HG02870 (cell line): ENCODE data around the gene PUM2.

ENCODE experiments used
- ATAC-seq: cut with Tn5 transposase; IDR thresholded peaks from one replicate; pipeline ENCODE4 v1.9.1; 2021; ENCODE audit warnings: mild to moderate bottlenecking, moderate library complexity; ENCODE audit not compliant: unreplicated experiment

PUM2 gene

GRCh38 chr2:20220806-20221554 lies 129.7 kb downstream of the PUM2 start:
- no peak for ATAC-seq

GRCh38 chr2:20219763-20220380 lies 130.8 kb downstream of the PUM2 start:
- ATAC-seq, result no peak

- ATAC-seq, result no peak
Observed at GRCh38 chr2:20218331-20219320, 132.0 kb downstream of the PUM2 start.

- ATAC-seq, result no peak
Observed at GRCh38 chr2:20217041-20217970, 133.3 kb downstream of the PUM2 start.

- ATAC-seq, result no peak
Observed at GRCh38 chr2:20216130-20217025, 134.3 kb downstream of the PUM2 start.

GRCh38 chr2:20215183-20216040 lies 135.2 kb downstream of the PUM2 start:
- no peak for ATAC-seq

DNA sequence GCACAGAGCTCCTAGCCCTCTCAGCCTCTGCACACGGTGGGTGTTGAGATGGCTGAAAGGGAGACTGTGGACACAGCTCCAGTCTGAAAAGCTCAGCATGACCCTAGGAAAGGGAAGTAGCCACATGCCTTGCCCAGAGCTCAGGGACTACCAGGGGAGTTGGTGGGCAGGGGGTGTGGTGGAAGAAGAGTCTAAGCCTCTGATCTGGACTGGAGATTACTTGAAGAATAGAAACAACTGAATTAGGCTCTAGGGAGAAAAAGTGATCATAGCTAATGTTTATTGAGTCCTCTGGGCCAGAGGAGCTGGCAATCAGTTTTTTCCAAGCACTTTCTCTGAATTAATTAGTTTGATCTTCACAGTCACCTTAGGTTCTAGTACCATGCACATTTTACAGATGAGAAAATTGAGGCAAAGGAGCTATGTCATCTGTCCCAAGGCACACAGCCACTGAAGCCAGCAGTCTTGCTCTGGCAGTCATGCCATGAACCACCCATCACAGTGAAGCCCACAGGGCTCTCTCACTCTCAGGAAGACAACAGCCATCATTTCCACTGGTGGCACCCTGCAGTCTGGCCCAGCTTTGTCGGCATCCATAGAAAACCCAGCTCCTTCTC lies 136.0 kb downstream of the PUM2 start:
- peak; percentile 1 for ATAC-seq

DNA sequence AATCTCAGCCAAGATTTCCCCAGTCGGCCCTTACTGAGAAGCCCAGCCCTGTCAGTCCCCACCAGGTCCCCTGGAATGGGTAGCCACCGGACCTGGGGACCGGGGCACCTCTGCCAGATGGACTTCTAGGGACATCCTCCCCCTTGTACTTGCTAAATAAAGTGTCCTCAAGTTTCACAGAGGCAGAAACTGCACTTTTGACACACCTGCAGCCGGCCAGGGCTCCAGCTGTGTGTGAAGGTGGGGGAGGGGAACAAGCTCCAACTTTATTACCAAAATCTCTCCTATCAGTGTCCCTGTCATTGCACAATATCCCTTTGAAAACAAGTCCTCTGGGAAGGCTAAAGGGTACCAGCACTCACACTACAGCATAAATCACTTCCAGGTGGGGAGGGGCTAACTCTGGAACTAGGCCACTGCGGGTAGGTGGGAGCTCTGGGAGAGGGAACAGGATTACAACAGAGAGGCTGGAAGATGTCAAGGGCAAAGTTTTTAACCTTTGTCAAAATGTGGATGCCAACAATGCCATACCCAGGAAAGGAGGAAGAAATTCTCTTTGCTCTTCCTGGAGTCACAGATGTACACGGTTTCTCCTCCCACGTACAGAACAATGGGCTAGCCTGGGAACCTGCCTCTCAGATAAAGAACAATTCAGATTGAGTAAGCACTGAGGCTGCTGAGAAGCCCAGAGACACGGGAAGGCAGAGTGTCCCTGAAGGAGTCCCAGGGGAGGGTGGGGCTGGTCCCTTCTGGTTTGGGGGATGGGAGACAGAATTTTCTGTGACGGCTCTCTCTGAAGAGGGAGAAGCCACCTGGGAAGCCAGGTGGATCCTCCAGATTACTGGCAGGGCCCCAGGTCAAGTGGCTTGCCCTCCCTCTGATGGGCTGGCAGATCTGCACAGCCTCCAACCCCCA lies 136.7 kb downstream of the PUM2 start:
- ATAC-seq, result peak; percentile 31

- ATAC-seq, result no peak
Observed at GRCh38 chr2:20212871-20213503, 137.7 kb downstream of the PUM2 start.

DNA sequence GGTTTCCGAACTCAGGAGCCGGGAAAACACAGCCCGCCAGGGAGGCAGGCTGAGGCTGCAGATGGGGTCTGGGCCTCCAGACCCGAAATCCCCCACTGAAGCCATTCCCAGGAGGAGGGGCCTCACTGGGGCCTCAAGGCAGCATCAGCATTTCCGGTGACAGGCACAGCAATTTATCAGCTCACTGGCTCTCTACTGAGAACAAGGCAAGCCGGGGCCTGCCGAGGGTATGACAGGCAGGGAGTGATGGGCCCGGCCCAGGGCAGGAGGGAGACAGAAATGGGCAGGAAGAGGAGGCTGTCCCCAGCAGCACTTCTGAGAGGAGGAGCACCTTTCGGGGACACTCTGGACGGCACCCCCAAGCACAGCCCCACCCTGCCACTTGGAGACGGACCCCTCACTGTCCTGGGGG lies 138.2 kb downstream of the PUM2 start:
- ATAC-seq, result peak; percentile 63

DNA sequence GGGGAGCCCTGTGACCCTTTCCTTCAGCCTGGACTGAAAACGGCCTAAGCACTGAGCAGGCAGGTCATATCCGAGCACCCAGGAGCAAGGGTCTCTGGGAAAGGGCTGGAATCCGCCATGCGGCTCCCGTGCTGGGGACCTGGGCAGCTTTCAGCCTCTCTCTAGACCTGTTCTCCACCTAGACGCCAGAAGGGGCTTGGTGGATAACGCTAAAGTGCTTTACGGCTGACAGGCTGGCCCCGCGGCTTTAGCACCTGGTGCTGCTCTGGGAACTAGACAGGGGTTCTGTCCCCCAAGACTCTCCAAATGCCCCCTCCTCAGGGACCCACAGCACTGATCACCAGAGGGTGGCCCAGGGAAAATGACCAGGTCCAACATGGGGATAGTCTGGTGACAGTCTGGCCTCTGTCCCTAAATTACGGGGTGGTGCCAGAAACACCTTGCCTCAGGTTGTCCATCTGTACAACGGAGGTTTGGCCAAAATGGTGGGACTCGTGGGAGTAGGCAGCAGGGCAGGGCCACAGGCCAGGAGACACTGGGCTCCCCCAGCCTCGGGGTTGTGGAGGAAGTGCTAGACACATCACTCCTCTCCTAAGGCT lies 138.7 kb downstream of the PUM2 start:
- ATAC-seq, result peak; percentile 5

- ATAC-seq, result no peak
Observed at GRCh38 chr2:20211420-20211819, 139.2 kb downstream of the PUM2 start.

GRCh38 chr2:20210462-20210861 lies 140.2 kb downstream of the PUM2 start:
- no peak for ATAC-seq

GRCh38 chr2:20209373-20210109 lies 141.1 kb downstream of the PUM2 start:
- ATAC-seq, result no peak

DNA sequence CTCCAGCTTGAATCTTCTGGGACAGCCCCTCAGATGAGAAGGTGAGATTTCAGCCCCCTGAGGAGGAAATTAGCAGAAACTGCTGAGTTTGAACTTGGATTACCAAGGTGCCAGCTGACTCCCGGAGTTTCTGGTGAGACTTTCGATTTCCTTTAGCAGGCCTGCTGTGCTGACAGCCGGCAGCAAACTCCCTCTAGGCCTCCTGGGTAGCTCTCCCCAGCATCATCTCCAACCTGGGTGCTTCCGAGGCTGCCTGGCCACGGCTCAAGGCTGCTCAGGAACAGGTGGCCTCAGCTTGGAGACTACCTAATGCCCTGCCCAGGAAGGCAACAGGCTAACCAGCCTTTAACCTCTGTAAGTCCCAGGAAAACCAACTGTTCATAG lies 142.2 kb downstream of the PUM2 start:
- no peak for ATAC-seq
